ENCODE measurements around the gene SLX4IP. TPM values are rescaled to one million over a fixed set of nuclear protein-coding genes. Genes with fewer than 3 reads are reported as not detected.

The SLX4IP gene
- total and polyA plus RNA-seq, 2 donors (not counting 3 experiments of a cell fraction or from before 2014, with no cell fraction given): 1.9 to 4.5 TPM

- dilution Hi-C loops (cut with MboI; ENCODE audit: extremely low pct_ligation_motif_present, low sequenced_read_pairs) (no loop called here), intact Hi-C loops (cut with micrococcal nuclease) (loop anchor here (2.0 kb wide), 1 partner anchor 14 kb away; no protein-coding TSS in a partner anchor)
- no TSS peak for BruUV-seq (replicated peaks)
- no peak for TF ChIP-seq MAX (IDR thresholded peaks at IDR 0.05; ENCODE audit: insufficient read depth, insufficient read length)
- TF ChIP-seq CTCF (IDR thresholded peaks at IDR 0.05; ENCODE audit: extremely low read depth in 1 of 2, insufficient read depth in 1 of 2, low read depth in 1 of 2, low read length in 2 of 2): no peak
- no peak for TF ChIP-seq EZH2 (IDR thresholded peaks at IDR 0.05; ENCODE audit: borderline replicate concordance, low read depth, low read length, severe bottlenecking)
- TF ChIP-seq GATA2 (IDR thresholded peaks at IDR 0.05; ENCODE audit: insufficient read depth, insufficient read length, low read depth, low read length): no peak
- no peak for TF ChIP-seq POLR2A (IDR thresholded peaks at IDR 0.05; ENCODE audit: low read depth, low read length)
- TF ChIP-seq FOS (IDR thresholded peaks at IDR 0.05; ENCODE audit: borderline replicate concordance, insufficient read depth, low read length): no peak
- TF ChIP-seq MYC (IDR thresholded peaks at IDR 0.05; ENCODE audit: low read depth, low read length): no peak
- no peak for TF ChIP-seq POLR2AphosphoS5 (IDR thresholded peaks at IDR 0.05; ENCODE audit: insufficient read depth, low read depth, low read length)
- no peak for TF ChIP-seq JUN (IDR thresholded peaks at IDR 0.05; ENCODE audit: borderline replicate concordance, insufficient read depth, insufficient read length, low read depth)
- Histone ChIP-seq H3K27me3 (ENCODE audit: control insufficient read depth in 2 of 2, insufficient read depth in 2 of 2, low read length in 2 of 2) (no peaks in the 10 kb centered on the region), H3K4me3 (replicated peaks in 1 of 3; ENCODE audit: insufficient read depth in 1 of 3, low read depth in 1 of 3, low read length in 3 of 3) (no peak overlapping the region), H3K9me3 (replicated peaks; ENCODE audit: control insufficient read depth, insufficient read depth, low read length) (no peaks in the 10 kb centered on the region), H4K20me1 (replicated peaks; ENCODE audit: control insufficient read depth, extremely low read depth, insufficient read depth, low read length) (no peaks in the 10 kb centered on the region), H3K4me2 (ENCODE audit: insufficient read depth, low read length) (peak overlapping the region; percentile 53), H3K4me1 (ENCODE audit: control insufficient read depth, extremely low read depth, insufficient read depth, low read length) (peaks cover 67% of the 10 kb centered on the region), H3K36me3 (ENCODE audit: control insufficient read depth in 2 of 2, extremely low read depth in 1 of 2, insufficient read depth in 2 of 2, low read length in 2 of 2) (peaks cover 11 to 22% of the 10 kb centered on the region in 2 experiments), H3K27ac (ENCODE audit: insufficient read depth, low read depth, low read length) (peak overlapping the region; percentile 94), H3K79me2 (ENCODE audit: control insufficient read depth, insufficient read depth, low read length) (peaks cover 77% of the 10 kb centered on the region), H3K9me1 (replicated peaks; ENCODE audit: control insufficient read depth, extremely low read depth, insufficient read depth, low read length) (no peaks in the 10 kb centered on the region), H3K9ac (replicated peaks; ENCODE audit: extremely low read depth, insufficient read depth, low read length) (peak overlapping the region; percentile 65), H2AFZ (ENCODE audit: low read depth, low read length) (peak overlapping the region; percentile 34)
- POLR2A ChIA-PET: no interaction called here
- CTCF ChIA-PET: interaction anchor here (1.2 to 1.6 kb wide), 2 partner anchors 114 to 538 kb away, joined by 5 read pairs; no protein-coding TSS in a partner anchor
- FAIRE-seq: peak; percentile 47
- DNase-seq (ENCODE audit: low read depth, low spot score): peak; percentile 46
Measured at GRCh38 chr20:10666221-10667076, 231.3 kb downstream of the SLX4IP start.
